Endothelial cell of umbilical vein (primary cell): Measurements from ENCODE around the gene IFIT3. TPM values are rescaled to one million over a fixed set of nuclear protein-coding genes. Genes with fewer than 3 reads are reported as not detected.

Experiments
- BruUV-seq: library from RNA; stranded (reverse); fragments of 400-500 nt; replicated peaks from 2 replicates; lab custom pipeline; 2021; lab: Mats Ljungman, UMichigan
- CTCF ChIA-PET: fragments of 300-600, 350-600 bp; sonication (Branson Sonifier 250); formaldehyde crosslinking; loops from one replicate; lab custom pipeline; 2021; ENCODE audit warnings: antibody characterized with exemption, inconsistent platforms; lab: Charles Lee
- POLR2A ChIA-PET: fragments of 300-600, 350-600 bp; sonication (Branson Sonifier 250); formaldehyde crosslinking; loops from one replicate; lab custom pipeline; 2021; ENCODE audit warnings: antibody characterized with exemption, inconsistent platforms; lab: Charles Lee
- DNase-seq: peaks from one replicate; pipeline ENCODE4 v3.0.0-alpha.2; 2011; ENCODE audit warnings: low read depth, low spot score
- FAIRE-seq: peaks from 2 replicates; lab custom pipeline; 2011; peaks lifted over from hg19 to GRCh38; lab: Jason Lieb, UNC
- H2AFZ ChIP-seq: 2 replicates; pipeline ENCODE4 v1.6.0; 2012; ENCODE audit warnings: low read depth, low read length, control low read depth, inconsistent platforms
- H3K27ac ChIP-seq: 2 replicates; pipeline ENCODE4 v1.5.1; 2011; ENCODE audit warnings: low read depth, mild to moderate bottlenecking, control low read depth, low read length, moderate library complexity; ENCODE audit not compliant: insufficient read depth
- H3K27me3 ChIP-seq, 2 experiments: 2 replicates each; pipeline versions ENCODE4 v1.6.0 to v1.6.1; 2011; ENCODE audit warnings: low read length in 2 of 2, mixed read lengths in 1 of 2; ENCODE audit not compliant: control insufficient read depth in 2 of 2, insufficient read depth in 2 of 2
- H3K36me3 ChIP-seq, 2 experiments: 2 replicates in 1 of 2; 3 replicates in 1 of 2; pipeline ENCODE4 v1.5.1; 2011; ENCODE audit warnings: low read length in 2 of 2, mild to moderate bottlenecking in 1 of 2, moderate library complexity in 1 of 2; ENCODE audit not compliant: control insufficient read depth in 2 of 2, insufficient read depth in 2 of 2; ENCODE audit errors: extremely low read depth in 1 of 2
- H3K4me1 ChIP-seq: 3 replicates; pipeline ENCODE4 v1.5.1; 2011; ENCODE audit warnings: mild to moderate bottlenecking, low read length; ENCODE audit not compliant: control insufficient read depth, insufficient read depth; ENCODE audit errors: extremely low read depth
- H3K4me2 ChIP-seq: 2 replicates; pipeline ENCODE4 v1.6.1; 2011; ENCODE audit warnings: low read length, control low read depth, mixed read lengths; ENCODE audit not compliant: insufficient read depth
- H3K4me3 ChIP-seq, 3 experiments: fragments of 200-600 bp in 1 of 3; sonication (generic), shearing (Covaris generic) in 1 of 3; replicated peaks in 1 of 3; 2 replicates each; pipeline ENCODE4 v1.5.1; 2011 to 2016; ENCODE audit warnings: control low read depth in 3 of 3, low read length in 3 of 3, mild to moderate bottlenecking in 2 of 3, inconsistent platforms in 1 of 3, low read depth in 1 of 3, moderate library complexity in 1 of 3; ENCODE audit not compliant: insufficient read depth in 1 of 3
- H3K79me2 ChIP-seq: 2 replicates; pipeline ENCODE4 v1.6.0; 2012; ENCODE audit warnings: low read length, inconsistent platforms; ENCODE audit not compliant: control insufficient read depth, insufficient read depth
- H3K9ac ChIP-seq: replicated peaks from 2 replicates; pipeline ENCODE3; 2011; ENCODE audit warnings: low read length, control low read depth; ENCODE audit not compliant: insufficient read depth; ENCODE audit errors: extremely low read depth
- H3K9me1 ChIP-seq: replicated peaks from 3 replicates; pipeline ENCODE4 v1.6.0; 2011; ENCODE audit warnings: mild to moderate bottlenecking, low read length; ENCODE audit not compliant: control insufficient read depth, insufficient read depth; ENCODE audit errors: extremely low read depth
- H3K9me3 ChIP-seq: replicated peaks from 2 replicates; pipeline ENCODE4 v1.5.1; 2012; ENCODE audit warnings: low read length, inconsistent platforms; ENCODE audit not compliant: control insufficient read depth, insufficient read depth
- H4K20me1 ChIP-seq: replicated peaks from 2 replicates; pipeline ENCODE3; 2011; ENCODE audit warnings: mild to moderate bottlenecking, low read length; ENCODE audit not compliant: control insufficient read depth, insufficient read depth; ENCODE audit errors: extremely low read depth
- EZH2 ChIP-seq: IDR thresholded peaks from 2 replicates; pipeline ENCODE4 v1.6.1; 2012; ENCODE audit warnings: borderline replicate concordance, low read depth, mild to moderate bottlenecking, moderate library complexity, low read length, inconsistent platforms; ENCODE audit not compliant: severe bottlenecking
- FOS ChIP-seq: IDR thresholded peaks from 2 replicates; pipeline ENCODE4 v1.6.1; 2011; ENCODE audit warnings: mild to moderate bottlenecking, low read length, moderate library complexity, borderline replicate concordance; ENCODE audit not compliant: insufficient read depth
- GATA2 ChIP-seq: IDR thresholded peaks from 2 replicates; pipeline ENCODE4 v1.7.0; 2011; ENCODE audit warnings: low read depth, mild to moderate bottlenecking, moderate library complexity, mixed read lengths, low read length; ENCODE audit not compliant: insufficient read length, insufficient read depth
- JUN ChIP-seq: IDR thresholded peaks from 2 replicates; pipeline ENCODE4 v1.6.1; 2011; ENCODE audit warnings: borderline replicate concordance, low read depth; ENCODE audit not compliant: insufficient read length, insufficient read depth
- MYC ChIP-seq: IDR thresholded peaks from one replicate; pipeline ENCODE4 v1.6.1; 2011; ENCODE audit warnings: mild to moderate bottlenecking, low read depth, low read length
- POLR2A ChIP-seq: IDR thresholded peaks from 2 replicates; pipeline ENCODE4 v1.6.1; 2012; ENCODE audit warnings: low read depth, mild to moderate bottlenecking, control low read depth, low read length
- POLR2AphosphoS5 ChIP-seq: IDR thresholded peaks from 2 replicates; pipeline ENCODE4 v1.6.1; 2012; ENCODE audit warnings: low read depth, mild to moderate bottlenecking, control low read depth, low read length, moderate library complexity; ENCODE audit not compliant: insufficient read depth
- dilution Hi-C: fragments of 300-500 bp; cut with MboI; formaldehyde crosslinking; loops from one replicate; pipeline ENCODE4 v1.15.0; 2019; ENCODE audit warnings: low sequenced_read_pairs; ENCODE audit not compliant: extremely low pct_ligation_motif_present
- intact Hi-C: fragments of 100-400 bp; cut with micrococcal nuclease; formaldehyde crosslinking; loops from one replicate; pipeline ENCODE4 v1.10.0; 2022
- polyA plus RNA-seq, 4 experiments: library from polyadenylated mRNA; depleted of rRNA in 3 of 4; stranded (reverse) in 3 of 4; unstranded in 1 of 4; fragments of >200 nt; gene quantifications; 2 replicates each; pipeline versions ENCODE4 v1.2.1 to v1.2.3, GENCODE V29; 2011 to 2012; ENCODE audit warnings: missing spikeins in 1 of 4
- total RNA-seq: library from RNA; stranded (reverse); gene quantifications from 2 replicates; pipeline ENCODE4 v1.2.3, GENCODE V29; 2021
- TF ChIP-seq, protein P1 (sequence below), 2 donors: IDR thresholded peaks; 1 replicate in 1 of 2; 2 replicates in 1 of 2; pipeline ENCODE4 v1.5.1; 2011; ENCODE audit warnings: low read length in 2 of 2, mild to moderate bottlenecking in 2 of 2, moderate library complexity in 2 of 2, control low read depth in 1 of 2, inconsistent platforms in 1 of 2, low read depth in 1 of 2; ENCODE audit not compliant: insufficient read depth in 1 of 2; ENCODE audit errors: extremely low read depth in 1 of 2
- TF ChIP-seq, protein P2 (sequence below): IDR thresholded peaks from 2 replicates; pipeline ENCODE4 v1.6.1; 2011; ENCODE audit not compliant: insufficient read depth, insufficient read length

Gene IFIT3
- total and polyA plus RNA-seq, 2 donors (not counting 3 experiments of a cell fraction or from before 2014, with no cell fraction given), result 1.2 to 3.1 TPM

DNA sequence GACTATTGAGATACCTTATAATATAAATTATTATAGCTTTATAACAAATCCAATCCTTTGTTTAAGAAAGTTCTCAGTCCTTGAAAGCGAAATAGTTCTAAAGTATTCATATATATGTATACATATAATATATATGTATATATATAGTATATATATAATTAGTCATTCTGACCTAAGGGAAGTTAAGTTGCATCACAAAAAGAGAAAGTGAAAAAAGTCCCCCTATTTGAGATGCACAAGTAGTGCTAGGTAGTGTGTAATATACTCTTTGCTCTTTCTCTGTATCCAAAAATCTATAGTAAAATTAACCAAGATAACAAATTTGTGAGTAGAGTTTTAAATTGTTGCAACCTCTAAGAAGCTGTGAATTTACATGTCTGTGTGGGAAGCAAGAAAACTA is 36.7 kb downstream of the IFIT3 start:
- no peak overlapping the region for H3K9ac ChIP-seq
- no peak overlapping the region for H3K4me2 ChIP-seq
- H3K27me3 ChIP-seq, result peaks cover 11 to 23% of the 10 kb centered on the region in 2 experiments
- dilution Hi-C loops (no loop called here), intact Hi-C loops (no loop called here)
- ChIA-PET CTCF (interaction anchor here (0.9 to 2.4 kb wide), 3 partner anchors 12 to 63 kb away, joined by 3 to 6 read pairs (median 3); partner anchors contain the start of genes IFIT1 and IFIT2), POLR2A (no interaction called here)
- H3K4me1 ChIP-seq, result no peaks in the 10 kb centered on the region
- TF ChIP-seq, protein P1, sequence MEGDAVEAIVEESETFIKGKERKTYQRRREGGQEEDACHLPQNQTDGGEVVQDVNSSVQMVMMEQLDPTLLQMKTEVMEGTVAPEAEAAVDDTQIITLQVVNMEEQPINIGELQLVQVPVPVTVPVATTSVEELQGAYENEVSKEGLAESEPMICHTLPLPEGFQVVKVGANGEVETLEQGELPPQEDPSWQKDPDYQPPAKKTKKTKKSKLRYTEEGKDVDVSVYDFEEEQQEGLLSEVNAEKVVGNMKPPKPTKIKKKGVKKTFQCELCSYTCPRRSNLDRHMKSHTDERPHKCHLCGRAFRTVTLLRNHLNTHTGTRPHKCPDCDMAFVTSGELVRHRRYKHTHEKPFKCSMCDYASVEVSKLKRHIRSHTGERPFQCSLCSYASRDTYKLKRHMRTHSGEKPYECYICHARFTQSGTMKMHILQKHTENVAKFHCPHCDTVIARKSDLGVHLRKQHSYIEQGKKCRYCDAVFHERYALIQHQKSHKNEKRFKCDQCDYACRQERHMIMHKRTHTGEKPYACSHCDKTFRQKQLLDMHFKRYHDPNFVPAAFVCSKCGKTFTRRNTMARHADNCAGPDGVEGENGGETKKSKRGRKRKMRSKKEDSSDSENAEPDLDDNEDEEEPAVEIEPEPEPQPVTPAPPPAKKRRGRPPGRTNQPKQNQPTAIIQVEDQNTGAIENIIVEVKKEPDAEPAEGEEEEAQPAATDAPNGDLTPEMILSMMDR (IDR thresholded peaks at IDR 0.05; ENCODE audit: extremely low read depth in 1 of 2, insufficient read depth in 1 of 2, low read depth in 1 of 2, low read length in 2 of 2), result no peak
- TF ChIP-seq EZH2 (no peak), POLR2A (no peak), JUN (no peak), MYC (no peak), POLR2AphosphoS5 (no peak), FOS (no peak), GATA2 (no peak)
- TF ChIP-seq, protein P2, sequence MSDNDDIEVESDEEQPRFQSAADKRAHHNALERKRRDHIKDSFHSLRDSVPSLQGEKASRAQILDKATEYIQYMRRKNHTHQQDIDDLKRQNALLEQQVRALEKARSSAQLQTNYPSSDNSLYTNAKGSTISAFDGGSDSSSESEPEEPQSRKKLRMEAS, result no peak
- no peaks in the 10 kb centered on the region for H3K36me3 ChIP-seq
- H3K9me3 ChIP-seq, result no peaks in the 10 kb centered on the region
- no TSS peak for BruUV-seq
- no peaks in the 10 kb centered on the region for H3K9me1 ChIP-seq
- no peaks in the 10 kb centered on the region for H4K20me1 ChIP-seq
- no peak overlapping the region for H3K4me3 ChIP-seq
- no peak overlapping the region for H2AFZ ChIP-seq
- FAIRE-seq (no peak), DNase-seq (no peak)
- no peaks in the 10 kb centered on the region for H3K79me2 ChIP-seq
- H3K27ac ChIP-seq, result no peak overlapping the region
